GM06990 (cell line): ENCODE measurements around the gene SOCS3.
"Not testable (repeated sequence)": the region's sequence is repeated elsewhere in the genome, so short reads cannot be mapped to it uniquely, and the experiment has no call there.

Experiments used
- DNase-seq: peaks from one replicate; pipeline ENCODE4 v3.0.0-alpha.2; 2011; ENCODE audit not compliant: insufficient read length; ENCODE audit errors: extremely low read depth
- H3K27me3 ChIP-seq: replicated peaks from 2 replicates; pipeline ENCODE4 v1.6.0; 2011; ENCODE audit warnings: low read length; ENCODE audit not compliant: control insufficient read depth, insufficient read depth
- H3K36me3 ChIP-seq: 2 replicates; pipeline ENCODE4 v1.5.1; 2011; ENCODE audit warnings: low read length; ENCODE audit not compliant: control insufficient read depth, insufficient read depth
- H3K4me3 ChIP-seq: replicated peaks from 2 replicates; pipeline ENCODE4 v1.5.1; 2011; ENCODE audit warnings: low read depth, mild to moderate bottlenecking, control low read depth, low read length
- CTCF ChIP-seq: IDR thresholded peaks from 2 replicates; pipeline ENCODE4 v1.5.1; 2011; ENCODE audit warnings: low read length, control low read depth, mild to moderate bottlenecking, inconsistent platforms; ENCODE audit not compliant: insufficient read depth, poor library complexity, severe bottlenecking

Gene SOCS3

GRCh38 chr17:78316867-78317789 lies 42.7 kb downstream of the SOCS3 start:
- DNase-seq = no peak
- Histone ChIP-seq H3K4me3 (peak overlapping the region; percentile 2; the same call in 1 of the 2 replicates), H3K27me3 (no peaks in the 10 kb centered on the region), H3K36me3 (no peaks in the 10 kb centered on the region)
- no peak for TF ChIP-seq CTCF

- no peak for TF ChIP-seq CTCF
- Histone ChIP-seq H3K27me3 (no peaks in the 10 kb centered on the region), H3K36me3 (no peaks in the 10 kb centered on the region), H3K4me3 (peak overlapping the region; percentile 2; the same call in 1 of the 2 replicates)
- DNase-seq = no peak
Observed at GRCh38 chr17:78316115-78316866, 43.6 kb downstream of the SOCS3 start.

GRCh38 chr17:78315355-78316114 lies 44.3 kb downstream of the SOCS3 start:
- no peak for DNase-seq
- Histone ChIP-seq H3K36me3 (no peaks in the 10 kb centered on the region), H3K4me3 (no peak overlapping the region), H3K27me3 (no peaks in the 10 kb centered on the region)
- TF ChIP-seq CTCF = no peak

- no peak for TF ChIP-seq CTCF
- Histone ChIP-seq H3K4me3 (no peak overlapping the region), H3K36me3 (no peaks in the 10 kb centered on the region), H3K27me3 (no peaks in the 10 kb centered on the region)
- DNase-seq = no peak
Observed at GRCh38 chr17:78314683-78315354, 45.1 kb downstream of the SOCS3 start.

- peak; percentile 79 for DNase-seq
- Histone ChIP-seq H3K36me3 (no peaks in the 10 kb centered on the region), H3K4me3 (peak overlapping the region; percentile 49), H3K27me3 (no peaks in the 10 kb centered on the region)
- TF ChIP-seq CTCF = no peak
Observed at GRCh38 chr17:78313735-78314648, 45.9 kb downstream of the SOCS3 start.

GRCh38 chr17:78309659-78310255 lies 50.1 kb downstream of the SOCS3 start:
- H3K27me3 ChIP-seq, DNase-seq, H3K36me3 ChIP-seq, H3K4me3 ChIP-seq: not testable (repeated sequence)
